GM10266 (cell line): ENCODE results near the gene METTL16.

Experiments used
- DNase-seq: peaks from one replicate; pipeline ENCODE4 v3.0.0; 2012; ENCODE audit errors: extremely low spot score
- TF ChIP-seq, protein P1 (sequence below): IDR thresholded peaks from 2 replicates; pipeline ENCODE4 v1.5.1; 2012; ENCODE audit warnings: mild to moderate bottlenecking, low read depth; ENCODE audit not compliant: control insufficient read depth, insufficient read depth; ENCODE audit errors: missing control alignments

Gene METTL16

GRCh38 chr17:2457913-2458312, 53.8 kb downstream of the METTL16 start:
- no peak for DNase-seq
- TF ChIP-seq, protein P1, sequence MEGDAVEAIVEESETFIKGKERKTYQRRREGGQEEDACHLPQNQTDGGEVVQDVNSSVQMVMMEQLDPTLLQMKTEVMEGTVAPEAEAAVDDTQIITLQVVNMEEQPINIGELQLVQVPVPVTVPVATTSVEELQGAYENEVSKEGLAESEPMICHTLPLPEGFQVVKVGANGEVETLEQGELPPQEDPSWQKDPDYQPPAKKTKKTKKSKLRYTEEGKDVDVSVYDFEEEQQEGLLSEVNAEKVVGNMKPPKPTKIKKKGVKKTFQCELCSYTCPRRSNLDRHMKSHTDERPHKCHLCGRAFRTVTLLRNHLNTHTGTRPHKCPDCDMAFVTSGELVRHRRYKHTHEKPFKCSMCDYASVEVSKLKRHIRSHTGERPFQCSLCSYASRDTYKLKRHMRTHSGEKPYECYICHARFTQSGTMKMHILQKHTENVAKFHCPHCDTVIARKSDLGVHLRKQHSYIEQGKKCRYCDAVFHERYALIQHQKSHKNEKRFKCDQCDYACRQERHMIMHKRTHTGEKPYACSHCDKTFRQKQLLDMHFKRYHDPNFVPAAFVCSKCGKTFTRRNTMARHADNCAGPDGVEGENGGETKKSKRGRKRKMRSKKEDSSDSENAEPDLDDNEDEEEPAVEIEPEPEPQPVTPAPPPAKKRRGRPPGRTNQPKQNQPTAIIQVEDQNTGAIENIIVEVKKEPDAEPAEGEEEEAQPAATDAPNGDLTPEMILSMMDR = no peak

DNA sequence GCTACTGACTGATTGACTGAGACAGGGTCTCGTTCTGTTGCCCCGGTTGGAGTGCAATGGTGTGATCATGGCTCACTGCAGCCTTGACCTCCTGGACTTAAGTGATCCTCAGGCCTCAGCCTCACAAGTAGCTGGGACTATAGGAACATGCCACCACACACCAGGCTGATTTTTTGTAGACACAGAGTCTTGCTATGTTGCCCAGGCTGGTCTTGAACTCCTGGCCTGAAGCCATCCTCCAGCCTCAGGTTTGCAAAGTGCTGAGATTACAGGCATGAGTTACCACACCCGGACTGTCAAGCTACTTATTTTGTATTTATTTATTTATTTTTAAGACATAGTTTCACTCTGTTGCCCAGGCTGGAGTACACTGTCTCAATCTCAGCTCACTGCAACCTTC, 55.2 kb downstream of the METTL16 start:
- no peak for DNase-seq
- TF ChIP-seq, protein P1 = no peak

GRCh38 chr17:2455956-2456355, 55.7 kb downstream of the METTL16 start:
- TF ChIP-seq, protein P1 = no peak
- no peak for DNase-seq

GRCh38 chr17:2453866-2454265, 57.8 kb downstream of the METTL16 start:
- TF ChIP-seq, protein P1 = no peak

DNA sequence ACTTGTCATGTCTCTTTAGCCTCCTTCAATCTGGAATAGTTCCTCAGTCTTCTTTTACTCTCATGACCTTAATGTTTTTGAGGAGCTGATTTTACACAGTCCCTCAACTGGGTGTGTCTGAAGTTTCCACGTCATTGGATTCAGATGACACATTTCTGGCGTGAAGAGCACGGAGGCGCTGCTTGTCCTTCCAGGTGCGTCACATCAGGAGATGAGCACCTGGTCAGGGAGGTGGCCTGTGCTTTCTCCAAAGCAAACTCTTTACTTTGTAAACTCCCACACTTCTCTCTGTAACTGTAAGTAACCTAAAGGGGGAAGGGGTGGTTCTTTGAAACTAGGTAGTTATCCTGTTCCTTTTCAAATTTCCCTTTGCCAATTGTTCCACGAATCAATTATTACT, 58.4 kb downstream of the METTL16 start:
- TF ChIP-seq, protein P1 = no peak
- no peak for DNase-seq

More at GRCh38 chr17:2453866-2454265, 57.8 kb downstream of the METTL16 start:
- DNase-seq = peak; percentile 54

GRCh38 chr17:2452216-2452750, 59.4 kb downstream of the METTL16 start:
- TF ChIP-seq, protein P1 = no peak
- no peak for DNase-seq

DNA sequence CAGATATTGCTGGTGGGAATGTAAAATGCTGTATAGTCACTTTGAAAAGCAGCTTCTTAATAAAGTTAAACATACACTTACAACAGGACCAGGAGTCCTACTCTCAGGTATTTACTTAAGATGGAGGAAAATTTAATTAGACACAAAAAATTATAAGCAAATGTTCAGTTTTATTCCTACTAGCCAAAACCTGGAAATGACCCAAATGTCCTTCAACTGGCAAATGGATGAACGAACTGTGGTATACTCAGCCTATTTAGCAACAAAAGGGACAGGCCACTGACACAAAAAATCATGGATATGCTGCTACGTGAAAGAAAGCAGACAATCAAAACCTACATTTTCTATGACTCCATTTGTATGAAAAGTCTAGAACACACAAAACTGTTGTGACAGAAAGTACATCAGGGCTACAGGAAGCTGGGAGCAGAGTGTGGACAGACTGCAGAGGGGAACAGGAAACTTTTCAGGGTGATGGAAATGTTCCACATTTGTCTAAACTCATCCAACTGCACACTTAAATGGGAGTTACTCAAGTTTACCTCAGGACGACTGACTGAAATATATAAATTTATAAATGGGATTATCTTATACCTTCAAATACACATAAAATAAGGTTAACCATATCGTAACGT, 61.6 kb downstream of the METTL16 start:
- DNase-seq = no peak

More for the DNA sequence above, 61.6 kb downstream of the METTL16 start:
- TF ChIP-seq, protein P1 = no peak
